WTC11 (cell line): ENCODE measurements around the gene GABPB1. TPM values are rescaled to one million over a fixed set of nuclear protein-coding genes. Genes with fewer than 3 reads are reported as not detected.

Experiments used
- ATAC-seq: fragments of 200-7000 bp; cut with Tn5 transposase; 2 replicates; pipeline ENCODE4 v1.10.0; 2021; ENCODE audit warnings: mild to moderate bottlenecking, moderate library complexity
- Bru-seq: library from RNA; stranded (reverse); fragments of 400-500 nt; gene quantifications from one replicate; lab custom pipeline; 2021; lab: Mats Ljungman, UMichigan
- CTCF ChIA-PET: fragments of 300-600 bp; sonication (Branson Sonifier 250); formaldehyde crosslinking; loops from one replicate; lab custom pipeline; 2021; ENCODE audit warnings: antibody characterized with exemption; lab: Charles Lee
- POLR2A ChIA-PET: fragments of 350-600 bp; sonication (Branson Sonifier 250); formaldehyde crosslinking; loops from one replicate; lab custom pipeline; 2021; ENCODE audit warnings: antibody characterized with exemption; lab: Charles Lee
- DNase-seq: peaks from one replicate; pipeline ENCODE4 v3.0.0; 2021; ENCODE audit warnings: low spot score
- H3K27ac Mint-ChIP-seq: 2 replicates; pipeline ENCODE4 v1.8.0; 2021; ENCODE audit warnings: mixed read lengths
- H3K27me3 Mint-ChIP-seq: 2 replicates; pipeline ENCODE4 v1.8.0; 2021; ENCODE audit warnings: low read depth, mild to moderate bottlenecking, moderate library complexity, mixed read lengths
- H3K36me3 Mint-ChIP-seq: 2 replicates; pipeline ENCODE4 v1.8.0; 2021; ENCODE audit warnings: mixed read lengths
- H3K4me1 Mint-ChIP-seq: 2 replicates; pipeline ENCODE4 v1.8.0; 2022; ENCODE audit warnings: mixed read lengths
- H3K4me3 Mint-ChIP-seq: 2 replicates; pipeline ENCODE4 v1.8.0; 2021; ENCODE audit warnings: mild to moderate bottlenecking, moderate library complexity, mixed read lengths
- H3K9me3 Mint-ChIP-seq: 2 replicates; pipeline ENCODE4 v1.8.0; 2021; ENCODE audit warnings: mixed read lengths
- CBFB ChIP-seq: sonication (generic); formaldehyde crosslinking; IDR thresholded peaks from 2 replicates; pipeline ENCODE4 v1.8.1; 2022; ENCODE audit warnings: mild to moderate bottlenecking, low read depth, missing genetic modification reagents
- CREM ChIP-seq: sonication (generic); formaldehyde crosslinking; IDR thresholded peaks from 2 replicates; pipeline ENCODE4 v1.8.1; 2022; ENCODE audit warnings: mild to moderate bottlenecking, missing genetic modification reagents, moderate library complexity
- ELF4 ChIP-seq: sonication (generic); formaldehyde crosslinking; IDR thresholded peaks from 2 replicates; pipeline ENCODE4 v1.8.1; 2022; ENCODE audit warnings: low read depth, mild to moderate bottlenecking, moderate library complexity, missing genetic modification reagents
- ESRRA ChIP-seq: sonication (generic); formaldehyde crosslinking; IDR thresholded peaks from 2 replicates; pipeline ENCODE4 v1.8.1; 2022; ENCODE audit warnings: mild to moderate bottlenecking, missing genetic modification reagents, borderline replicate concordance
- ETV6 ChIP-seq: sonication (generic); formaldehyde crosslinking; IDR thresholded peaks from 2 replicates; pipeline ENCODE4 v1.8.1; 2022; ENCODE audit warnings: mild to moderate bottlenecking, missing genetic modification reagents
- FOXK1 ChIP-seq: sonication (generic); formaldehyde crosslinking; IDR thresholded peaks from 2 replicates; pipeline ENCODE4 v1.8.0; 2022; ENCODE audit warnings: mild to moderate bottlenecking, moderate library complexity, missing genetic modification reagents
- GABPB1 ChIP-seq: sonication (generic); formaldehyde crosslinking; IDR thresholded peaks from 2 replicates; pipeline ENCODE4 v1.8.1; 2023; ENCODE audit warnings: mild to moderate bottlenecking, missing genetic modification reagents
- KAT7 ChIP-seq: sonication (generic); formaldehyde crosslinking; IDR thresholded peaks from 2 replicates; pipeline ENCODE4 v1.8.1; 2023; ENCODE audit warnings: missing genetic modification reagents, mild to moderate bottlenecking, borderline replicate concordance
- MYBL2 ChIP-seq: sonication (generic); formaldehyde crosslinking; IDR thresholded peaks from 2 replicates; pipeline ENCODE4 v1.8.1; 2023; ENCODE audit warnings: mild to moderate bottlenecking, moderate library complexity, missing genetic modification reagents
- NFATC4 ChIP-seq: fragments of 250-450 bp; sonication (Bioruptor Pico); IDR thresholded peaks from 2 replicates; pipeline ENCODE4 v1.9.0; 2021; ENCODE audit warnings: mild to moderate bottlenecking
- PRRX2 ChIP-seq: fragments of 250-450 bp; sonication (Bioruptor Pico); IDR thresholded peaks from 2 replicates; pipeline ENCODE4 v1.8.0; 2021; ENCODE audit warnings: mild to moderate bottlenecking
- RELA ChIP-seq: sonication (generic); formaldehyde crosslinking; IDR thresholded peaks from 2 replicates; pipeline ENCODE4 v1.8.1; 2022; ENCODE audit warnings: missing genetic modification reagents, mild to moderate bottlenecking, borderline replicate concordance
- SMAD3 ChIP-seq: sonication (generic); formaldehyde crosslinking; IDR thresholded peaks from 2 replicates; pipeline ENCODE4 v1.8.0; 2022; ENCODE audit warnings: missing genetic modification reagents, mild to moderate bottlenecking, borderline replicate concordance
- SMAD4 ChIP-seq: sonication (generic); formaldehyde crosslinking; IDR thresholded peaks from 2 replicates; pipeline ENCODE4 v1.8.0; 2022; ENCODE audit warnings: mild to moderate bottlenecking, missing genetic modification reagents
- TEAD1 ChIP-seq: sonication (generic); formaldehyde crosslinking; IDR thresholded peaks from 2 replicates; pipeline ENCODE4 v1.8.0; 2022; ENCODE audit warnings: mild to moderate bottlenecking, missing genetic modification reagents
- TEAD4 ChIP-seq: sonication (generic); formaldehyde crosslinking; IDR thresholded peaks from 2 replicates; pipeline ENCODE4 v1.8.0; 2022; ENCODE audit warnings: mild to moderate bottlenecking, missing genetic modification reagents
- ZNF232 ChIP-seq: sonication (generic); formaldehyde crosslinking; IDR thresholded peaks from 2 replicates; pipeline ENCODE4 v1.8.0; 2022; ENCODE audit warnings: mild to moderate bottlenecking, missing genetic modification reagents
- ZNF263 ChIP-seq: sonication (generic); formaldehyde crosslinking; IDR thresholded peaks from 2 replicates; pipeline ENCODE4 v1.8.1; 2022; ENCODE audit warnings: low read depth, mild to moderate bottlenecking, moderate library complexity, missing genetic modification reagents
- long read RNA-seq, 3 experiments: library from RNA in 1 of 3; library from capped mRNA in 1 of 3; library from polyadenylated mRNA in 1 of 3; unstranded in 2 of 3; stranded (forward) in 1 of 3; transcript quantifications; one replicate each; pipeline ENCODE4 v2.0.0, GENCODE V29; 2021
- total RNA-seq: library from RNA; stranded (reverse); gene quantifications from 3 replicates; pipeline ENCODE4 v1.2.3, GENCODE V29; 2021
- TF ChIP-seq, protein P1 (sequence below): sonication (generic); formaldehyde crosslinking; IDR thresholded peaks from 2 replicates; pipeline ENCODE4 v1.8.1; 2023; ENCODE audit warnings: mild to moderate bottlenecking, missing genetic modification reagents
- TF ChIP-seq, protein P2 (sequence below): sonication (generic); formaldehyde crosslinking; IDR thresholded peaks from 2 replicates; pipeline ENCODE4 v1.8.0; 2022; ENCODE audit warnings: mild to moderate bottlenecking, missing genetic modification reagents
- TF ChIP-seq, protein P3 (sequence below): sonication (generic); formaldehyde crosslinking; conservative IDR thresholded peaks from 2 replicates; pipeline ENCODE4 v1.8.1; 2022; ENCODE audit warnings: mild to moderate bottlenecking, missing genetic modification reagents
- TF ChIP-seq, protein P4 (sequence below): sonication (generic); formaldehyde crosslinking; IDR thresholded peaks from 2 replicates; pipeline ENCODE4 v1.8.1; 2023; ENCODE audit warnings: mild to moderate bottlenecking, moderate library complexity, missing genetic modification reagents
- TF ChIP-seq, protein P5 (sequence below): sonication (generic); formaldehyde crosslinking; IDR thresholded peaks from 2 replicates; pipeline ENCODE4 v1.8.1; 2022; ENCODE audit warnings: mild to moderate bottlenecking, moderate library complexity, missing genetic modification reagents
- TF ChIP-seq, protein P6 (sequence below): sonication (generic); formaldehyde crosslinking; IDR thresholded peaks from 2 replicates; pipeline ENCODE4 v1.8.0; 2023; ENCODE audit warnings: missing genetic modification reagents
- TF ChIP-seq, protein P7 (sequence below): sonication (generic); formaldehyde crosslinking; IDR thresholded peaks from 2 replicates; pipeline ENCODE4 v1.8.0; 2022; ENCODE audit warnings: mild to moderate bottlenecking, missing genetic modification reagents
- TF ChIP-seq, protein P8 (sequence below): sonication (generic); formaldehyde crosslinking; IDR thresholded peaks from 2 replicates; pipeline ENCODE4 v1.8.1; 2023; ENCODE audit warnings: mild to moderate bottlenecking, missing genetic modification reagents, moderate library complexity

Gene GABPB1
- total RNA-seq (23.3 to 28.9 TPM (median 25.0 TPM) in 3 replicates), Bru-seq, nascent RNA (percentile 68 among the genes with signal in this experiment)
- long read RNA-seq, experiment 1, full-length matches to known transcripts = 71 of 96 reads
- long read RNA-seq, experiment 1, partial matches to known transcripts = 6 of 96 reads
- long read RNA-seq, experiment 1, other reads (novel, unspliced or antisense) = 19 of 96 reads
- long read RNA-seq, experiment 2, full-length matches to known transcripts = 6 of 18 reads
- long read RNA-seq, experiment 2, partial matches to known transcripts = 1 of 18 reads
- long read RNA-seq, experiment 2, other reads (novel, unspliced or antisense) = 11 of 18 reads
- long read RNA-seq, experiment 3, full-length matches to known transcripts = 36 of 49 reads
- long read RNA-seq, experiment 3, partial matches to known transcripts = 7 of 49 reads
- long read RNA-seq, experiment 3, other reads (novel, unspliced or antisense) = 6 of 49 reads

DNA sequence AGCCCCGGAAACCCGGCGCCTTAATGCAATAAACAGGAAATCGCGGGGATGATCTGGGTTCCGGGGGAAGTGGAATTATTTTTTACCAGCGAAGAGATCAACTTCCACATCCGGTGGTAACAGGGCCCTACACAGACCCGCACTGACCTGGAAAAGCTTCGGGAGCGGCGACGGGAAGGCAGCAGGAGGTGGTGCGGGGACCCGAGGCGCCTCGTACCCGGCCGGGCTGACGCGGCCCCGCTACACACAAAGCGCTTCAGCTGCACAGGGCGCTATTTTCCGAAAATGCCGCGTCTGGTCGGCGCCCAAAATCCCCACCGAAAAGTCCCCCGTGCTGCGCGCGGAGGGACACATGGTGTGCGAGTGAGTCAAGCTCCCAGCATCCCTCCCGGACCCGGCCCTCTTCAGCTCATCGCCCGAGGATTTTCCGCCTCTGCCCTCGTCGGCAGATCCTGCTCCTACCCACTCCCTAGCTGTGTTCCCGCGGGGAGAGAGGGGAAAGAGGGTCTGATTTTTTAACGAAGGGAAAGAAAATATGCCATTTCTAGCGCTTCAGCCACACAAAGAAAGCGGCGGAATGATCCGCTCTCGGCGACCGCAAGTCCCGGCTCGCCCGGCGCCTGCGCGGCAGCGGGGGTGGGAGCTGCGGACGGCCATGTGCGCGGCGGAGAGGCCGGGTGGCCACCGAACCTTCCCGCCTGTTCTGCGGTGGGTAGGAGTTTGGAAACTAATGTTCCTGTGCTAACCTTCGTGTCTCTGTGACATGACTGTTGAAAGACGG lies at the start of gene GABPB1:
Gene GABPB1 (minus strand): TSS at position 361 of the 781 bp plus-strand sequence. CDS start 45,400 bp downstream, outside the sequence.
- H3K36me3 Mint-ChIP-seq = peaks cover 33% of the 10 kb centered on the region
- peak within 1 kb of the TSS; percentile 98 for H3K4me3 Mint-ChIP-seq
- CTCF ChIA-PET = interaction anchor here (0.8 to 1.7 kb wide), 2 partner anchors 39 to 173 kb away, joined by 3 to 5 read pairs; partner anchors contain the start of gene SLC27A2
- H3K27me3 Mint-ChIP-seq = no peaks in the 10 kb centered on the region
- peaks cover 45% of the 10 kb centered on the region for H3K4me1 Mint-ChIP-seq
- POLR2A ChIA-PET = interaction anchor here (0.5 to 1.0 kb wide), 5 partner anchors 8 to 318 kb away, joined by 3 to 6 read pairs (median 5); no protein-coding TSS in a partner anchor
- DNase-seq = peak; percentile 82
- ATAC-seq = peak; percentile 57
- no peaks in the 10 kb centered on the region for H3K9me3 Mint-ChIP-seq
- H3K27ac Mint-ChIP-seq = peak within 1 kb of the TSS; percentile 100
- TF ChIP-seq, protein P1, sequence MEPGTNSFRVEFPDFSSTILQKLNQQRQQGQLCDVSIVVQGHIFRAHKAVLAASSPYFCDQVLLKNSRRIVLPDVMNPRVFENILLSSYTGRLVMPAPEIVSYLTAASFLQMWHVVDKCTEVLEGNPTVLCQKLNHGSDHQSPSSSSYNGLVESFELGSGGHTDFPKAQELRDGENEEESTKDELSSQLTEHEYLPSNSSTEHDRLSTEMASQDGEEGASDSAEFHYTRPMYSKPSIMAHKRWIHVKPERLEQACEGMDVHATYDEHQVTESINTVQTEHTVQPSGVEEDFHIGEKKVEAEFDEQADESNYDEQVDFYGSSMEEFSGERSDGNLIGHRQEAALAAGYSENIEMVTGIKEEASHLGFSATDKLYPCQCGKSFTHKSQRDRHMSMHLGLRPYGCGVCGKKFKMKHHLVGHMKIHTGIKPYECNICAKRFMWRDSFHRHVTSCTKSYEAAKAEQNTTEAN (CRISPR knock-in tag) = peak; percentile 50
- 0 out of 2 replicates have a peak, but pooled peaks have one; percentile 25 for TF ChIP-seq CBFB (CRISPR knock-in tag)
- peak; percentile 36; the same call in 1 of the 2 replicates for TF ChIP-seq TEAD4 (CRISPR knock-in tag)
- TF ChIP-seq ETV6 (CRISPR knock-in tag) = peak; percentile 28; the same call in 1 of the 2 replicates
- TF ChIP-seq, protein P2, sequence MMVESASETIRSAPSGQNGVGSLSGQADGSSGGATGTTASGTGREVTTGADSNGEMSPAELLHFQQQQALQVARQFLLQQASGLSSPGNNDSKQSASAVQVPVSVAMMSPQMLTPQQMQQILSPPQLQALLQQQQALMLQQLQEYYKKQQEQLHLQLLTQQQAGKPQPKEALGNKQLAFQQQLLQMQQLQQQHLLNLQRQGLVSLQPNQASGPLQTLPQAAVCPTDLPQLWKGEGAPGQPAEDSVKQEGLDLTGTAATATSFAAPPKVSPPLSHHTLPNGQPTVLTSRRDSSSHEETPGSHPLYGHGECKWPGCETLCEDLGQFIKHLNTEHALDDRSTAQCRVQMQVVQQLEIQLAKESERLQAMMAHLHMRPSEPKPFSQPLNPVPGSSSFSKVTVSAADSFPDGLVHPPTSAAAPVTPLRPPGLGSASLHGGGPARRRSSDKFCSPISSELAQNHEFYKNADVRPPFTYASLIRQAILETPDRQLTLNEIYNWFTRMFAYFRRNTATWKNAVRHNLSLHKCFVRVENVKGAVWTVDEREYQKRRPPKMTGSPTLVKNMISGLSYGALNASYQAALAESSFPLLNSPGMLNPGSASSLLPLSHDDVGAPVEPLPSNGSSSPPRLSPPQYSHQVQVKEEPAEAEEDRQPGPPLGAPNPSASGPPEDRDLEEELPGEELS (CRISPR knock-in tag) = peak; percentile 6
- 0 out of 2 replicates have a peak, but pooled peaks have one; percentile 40 for TF ChIP-seq GABPB1 (CRISPR knock-in tag)
- peak; percentile 32 for TF ChIP-seq TEAD1 (CRISPR knock-in tag)
- TF ChIP-seq CREM (CRISPR knock-in tag) = peak; percentile 56; the same call in 1 of the 2 replicates
- TF ChIP-seq RELA (CRISPR knock-in tag) = 0 out of 2 replicates have a peak, but pooled peaks have one; percentile 15
- TF ChIP-seq, protein P3, sequence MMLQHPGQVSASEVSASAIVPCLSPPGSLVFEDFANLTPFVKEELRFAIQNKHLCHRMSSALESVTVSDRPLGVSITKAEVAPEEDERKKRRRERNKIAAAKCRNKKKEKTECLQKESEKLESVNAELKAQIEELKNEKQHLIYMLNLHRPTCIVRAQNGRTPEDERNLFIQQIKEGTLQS (CRISPR knock-in tag) = no peak
- TF ChIP-seq SMAD3 (CRISPR knock-in tag) = peak; percentile 36
- TF ChIP-seq, protein P4, sequence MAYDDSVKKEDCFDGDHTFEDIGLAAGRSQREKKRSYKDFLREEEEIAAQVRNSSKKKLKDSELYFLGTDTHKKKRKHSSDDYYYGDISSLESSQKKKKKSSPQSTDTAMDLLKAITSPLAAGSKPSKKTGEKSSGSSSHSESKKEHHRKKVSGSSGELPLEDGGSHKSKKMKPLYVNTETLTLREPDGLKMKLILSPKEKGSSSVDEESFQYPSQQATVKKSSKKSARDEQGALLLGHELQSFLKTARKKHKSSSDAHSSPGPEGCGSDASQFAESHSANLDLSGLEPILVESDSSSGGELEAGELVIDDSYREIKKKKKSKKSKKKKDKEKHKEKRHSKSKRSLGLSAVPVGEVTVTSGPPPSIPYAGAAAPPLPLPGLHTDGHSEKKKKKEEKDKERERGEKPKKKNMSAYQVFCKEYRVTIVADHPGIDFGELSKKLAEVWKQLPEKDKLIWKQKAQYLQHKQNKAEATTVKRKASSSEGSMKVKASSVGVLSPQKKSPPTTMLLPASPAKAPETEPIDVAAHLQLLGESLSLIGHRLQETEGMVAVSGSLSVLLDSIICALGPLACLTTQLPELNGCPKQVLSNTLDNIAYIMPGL (CRISPR knock-in tag) = peak; percentile 56; the same call in 1 of the 2 replicates
- TF ChIP-seq NFATC4 (CRISPR knock-in tag) = no peak
- peak; percentile 28; the same call in 1 of the 2 replicates for TF ChIP-seq ZNF232 (CRISPR knock-in tag)
- TF ChIP-seq, protein P5, sequence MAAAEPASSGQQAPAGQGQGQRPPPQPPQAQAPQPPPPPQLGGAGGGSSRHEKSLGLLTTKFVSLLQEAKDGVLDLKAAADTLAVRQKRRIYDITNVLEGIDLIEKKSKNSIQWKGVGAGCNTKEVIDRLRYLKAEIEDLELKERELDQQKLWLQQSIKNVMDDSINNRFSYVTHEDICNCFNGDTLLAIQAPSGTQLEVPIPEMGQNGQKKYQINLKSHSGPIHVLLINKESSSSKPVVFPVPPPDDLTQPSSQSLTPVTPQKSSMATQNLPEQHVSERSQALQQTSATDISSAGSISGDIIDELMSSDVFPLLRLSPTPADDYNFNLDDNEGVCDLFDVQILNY (CRISPR knock-in tag) = peak; percentile 53
- peak; percentile 85; the same call in 1 of the 2 replicates for TF ChIP-seq SMAD4 (CRISPR knock-in tag)
- no peak for TF ChIP-seq ELF4 (CRISPR knock-in tag)
- peak; percentile 23; the same call in 1 of the 2 replicates for TF ChIP-seq KAT7 (CRISPR knock-in tag)
- TF ChIP-seq PRRX2 = no peak
- TF ChIP-seq, protein P6, sequence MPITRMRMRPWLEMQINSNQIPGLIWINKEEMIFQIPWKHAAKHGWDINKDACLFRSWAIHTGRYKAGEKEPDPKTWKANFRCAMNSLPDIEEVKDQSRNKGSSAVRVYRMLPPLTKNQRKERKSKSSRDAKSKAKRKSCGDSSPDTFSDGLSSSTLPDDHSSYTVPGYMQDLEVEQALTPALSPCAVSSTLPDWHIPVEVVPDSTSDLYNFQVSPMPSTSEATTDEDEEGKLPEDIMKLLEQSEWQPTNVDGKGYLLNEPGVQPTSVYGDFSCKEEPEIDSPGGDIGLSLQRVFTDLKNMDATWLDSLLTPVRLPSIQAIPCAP (CRISPR knock-in tag) = no peak
- 0 out of 2 replicates have a peak, but pooled peaks have one; percentile 40 for TF ChIP-seq ZNF263 (CRISPR knock-in tag)
- TF ChIP-seq FOXK1 = peak; percentile 73
- TF ChIP-seq, protein P7, sequence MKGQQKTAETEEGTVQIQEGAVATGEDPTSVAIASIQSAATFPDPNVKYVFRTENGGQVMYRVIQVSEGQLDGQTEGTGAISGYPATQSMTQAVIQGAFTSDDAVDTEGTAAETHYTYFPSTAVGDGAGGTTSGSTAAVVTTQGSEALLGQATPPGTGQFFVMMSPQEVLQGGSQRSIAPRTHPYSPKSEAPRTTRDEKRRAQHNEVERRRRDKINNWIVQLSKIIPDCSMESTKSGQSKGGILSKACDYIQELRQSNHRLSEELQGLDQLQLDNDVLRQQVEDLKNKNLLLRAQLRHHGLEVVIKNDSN (CRISPR knock-in tag) = peak; percentile 72
- TF ChIP-seq ESRRA (CRISPR knock-in tag) = peak; percentile 18; the same call in 1 of the 2 replicates
- TF ChIP-seq, protein P8, sequence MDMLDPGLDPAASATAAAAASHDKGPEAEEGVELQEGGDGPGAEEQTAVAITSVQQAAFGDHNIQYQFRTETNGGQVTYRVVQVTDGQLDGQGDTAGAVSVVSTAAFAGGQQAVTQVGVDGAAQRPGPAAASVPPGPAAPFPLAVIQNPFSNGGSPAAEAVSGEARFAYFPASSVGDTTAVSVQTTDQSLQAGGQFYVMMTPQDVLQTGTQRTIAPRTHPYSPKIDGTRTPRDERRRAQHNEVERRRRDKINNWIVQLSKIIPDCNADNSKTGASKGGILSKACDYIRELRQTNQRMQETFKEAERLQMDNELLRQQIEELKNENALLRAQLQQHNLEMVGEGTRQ (CRISPR knock-in tag) = peak; percentile 18; the same call in 1 of the 2 replicates
- TF ChIP-seq MYBL2 (CRISPR knock-in tag) = peak; percentile 86
